KBM-7 (cell line): Measurements from ENCODE around the gene EXOSC6.
"Not testable (repeated sequence)": the region's sequence is repeated elsewhere in the genome, so short reads cannot be mapped to it uniquely, and the experiment has no call there.

Source experiments
- DNase-seq: peaks from one replicate; pipeline ENCODE4 v3.0.0-alpha.2; 2015
- in situ Hi-C: fragments of 300-500 bp; cut with MboI; formaldehyde crosslinking; loops from 2 replicates; pipeline ENCODE4 v1.14.3; 2020; ENCODE audit warnings: low sequenced_read_pairs, low pct_unique_long_range_greater_than_20kb, mixed read lengths

The EXOSC6 gene

GRCh38 chr16:70204668-70205405 lies 46.9 kb downstream of the EXOSC6 start:
- DNase-seq, in situ Hi-C loops: not testable (repeated sequence)

GRCh38 chr16:70204010-70204409 lies 47.7 kb downstream of the EXOSC6 start:
- in situ Hi-C loops, DNase-seq: not testable (repeated sequence)

- DNase-seq, in situ Hi-C loops: not testable (repeated sequence)
Observed at GRCh38 chr16:70203508-70203907, 48.2 kb downstream of the EXOSC6 start.

- in situ Hi-C loops, DNase-seq: not testable (repeated sequence)
Observed at GRCh38 chr16:70200063-70200462, 51.7 kb downstream of the EXOSC6 start.

GRCh38 chr16:70199170-70199569 lies 52.6 kb downstream of the EXOSC6 start:
- in situ Hi-C loops, result not testable (repeated sequence)

GRCh38 chr16:70198666-70199065 lies 53.1 kb downstream of the EXOSC6 start:
- in situ Hi-C loops, DNase-seq: not testable (repeated sequence)

More at GRCh38 chr16:70199170-70199569, 52.6 kb downstream of the EXOSC6 start:
- DNase-seq, result not testable (repeated sequence)

- DNase-seq, in situ Hi-C loops: not testable (repeated sequence)
Observed at GRCh38 chr16:70198230-70198629, 53.5 kb downstream of the EXOSC6 start.

- in situ Hi-C loops, DNase-seq: not testable (repeated sequence)
Observed at GRCh38 chr16:70197611-70198010, 54.1 kb downstream of the EXOSC6 start.
